PC-9 (cell line): ENCODE results near the gene CEBPB. TPM values are rescaled to one million over a fixed set of nuclear protein-coding genes. Genes with fewer than 3 reads are reported as not detected.
A peak's percentile ranks its signal among the peaks of the same experiment; 100 is the strongest.

ENCODE experiments used
- BruUV-seq: library from RNA; stranded (reverse); fragments of 400-500 nt; replicated peaks from 2 replicates; lab custom pipeline; 2021; lab: Mats Ljungman, UMichigan
- CTCF ChIA-PET: fragments of 300-600 bp; sonication (Branson Sonifier 250); formaldehyde crosslinking; loops from one replicate; lab custom pipeline; 2022; ENCODE audit warnings: antibody characterized with exemption; lab: Charles Lee
- POLR2A ChIA-PET: fragments of 300-600 bp; sonication (Branson Sonifier 250); formaldehyde crosslinking; loops from one replicate; lab custom pipeline; 2022; ENCODE audit warnings: antibody characterized with exemption; ENCODE audit not compliant: unreplicated experiment; lab: Charles Lee
- DNase-seq, 2 experiments: peaks; one replicate each; pipeline versions ENCODE4 v3.0.0 to v3.0.0-alpha.2; 2015 to 2022; ENCODE audit warnings: mixed read lengths in 1 of 2
- H2AFZ ChIP-seq: fragments of 200-600 bp; sonication (generic); 2 replicates; pipeline ENCODE4 v1.8.1; 2017; ENCODE audit warnings: antibody characterized with exemption
- H3F3A ChIP-seq: fragments of 200-600 bp; sonication (generic); 2 replicates; pipeline ENCODE4 v1.8.1; 2017; ENCODE audit warnings: antibody characterized with exemption, mild to moderate bottlenecking, low read depth; ENCODE audit not compliant: insufficient read depth
- H3K27ac ChIP-seq: fragments of 200-600 bp; sonication (generic); 2 replicates; pipeline ENCODE4 v1.6.1; 2016; ENCODE audit warnings: mixed run types
- H3K27me3 ChIP-seq: fragments of 200-600 bp; sonication (generic); 2 replicates; pipeline ENCODE4 v1.6.1; 2016; ENCODE audit warnings: low read depth, mixed run types; ENCODE audit not compliant: insufficient read depth
- H3K36me3 ChIP-seq: fragments of 200-600 bp; sonication (generic); 2 replicates; pipeline ENCODE4 v1.6.1; 2016; ENCODE audit warnings: low read depth, mixed run types
- H3K4me1 ChIP-seq: fragments of 200-600 bp; sonication (generic); replicated peaks from 2 replicates; pipeline ENCODE4 v1.6.1; 2016; ENCODE audit warnings: mixed run types; ENCODE audit not compliant: insufficient read depth
- H3K4me2 ChIP-seq: fragments of 200-600 bp; sonication (generic); 2 replicates; pipeline ENCODE4 v1.6.1; 2017; ENCODE audit warnings: mixed run types
- H3K4me3 ChIP-seq: fragments of 200-600 bp; sonication (generic); 2 replicates; pipeline ENCODE4 v1.6.1; 2016; ENCODE audit warnings: mixed run types
- H3K79me2 ChIP-seq: fragments of 200-600 bp; sonication (generic); 2 replicates; pipeline ENCODE4 v1.6.1; 2017; ENCODE audit warnings: low read depth, mixed run types
- H3K9me2 ChIP-seq: fragments of 200-600 bp; sonication (generic); 2 replicates; pipeline ENCODE4 v1.8.1; 2017; ENCODE audit warnings: mild to moderate bottlenecking; ENCODE audit not compliant: insufficient read depth
- H3K9me3 ChIP-seq: fragments of 200-600 bp; sonication (generic); 2 replicates; pipeline ENCODE4 v1.8.1; 2016; ENCODE audit warnings: low read depth; ENCODE audit not compliant: insufficient read depth
- H4K20me1 ChIP-seq: fragments of 200-600 bp; sonication (generic); 2 replicates; pipeline ENCODE4 v1.8.1; 2017; ENCODE audit not compliant: insufficient read depth
- EZH2 ChIP-seq: fragments of 200-600 bp; sonication (generic); IDR thresholded peaks from 2 replicates; pipeline ENCODE4 v1.8.0; 2017; ENCODE audit warnings: antibody characterized with exemption, low read depth
- intact Hi-C: fragments of 100-400 bp; cut with micrococcal nuclease; formaldehyde crosslinking; loops from one replicate; pipeline ENCODE4 v1.10.0; 2022; ENCODE audit not compliant: unreplicated experiment
- total RNA-seq: library from RNA; stranded (reverse); gene quantifications from 2 replicates; pipeline ENCODE4 v1.2.3, GENCODE V29; 2021
- TF ChIP-seq, protein P1 (sequence below): fragments of 200-600 bp; sonication (generic); conservative IDR thresholded peaks from 2 replicates; pipeline ENCODE4 v1.6.1; 2017; ENCODE audit warnings: mixed run types, antibody characterized with exemption, mild to moderate bottlenecking, moderate library complexity

Gene CEBPB
- total RNA-seq, 1 experiment from 2014 or later = 112 TPM

DNA sequence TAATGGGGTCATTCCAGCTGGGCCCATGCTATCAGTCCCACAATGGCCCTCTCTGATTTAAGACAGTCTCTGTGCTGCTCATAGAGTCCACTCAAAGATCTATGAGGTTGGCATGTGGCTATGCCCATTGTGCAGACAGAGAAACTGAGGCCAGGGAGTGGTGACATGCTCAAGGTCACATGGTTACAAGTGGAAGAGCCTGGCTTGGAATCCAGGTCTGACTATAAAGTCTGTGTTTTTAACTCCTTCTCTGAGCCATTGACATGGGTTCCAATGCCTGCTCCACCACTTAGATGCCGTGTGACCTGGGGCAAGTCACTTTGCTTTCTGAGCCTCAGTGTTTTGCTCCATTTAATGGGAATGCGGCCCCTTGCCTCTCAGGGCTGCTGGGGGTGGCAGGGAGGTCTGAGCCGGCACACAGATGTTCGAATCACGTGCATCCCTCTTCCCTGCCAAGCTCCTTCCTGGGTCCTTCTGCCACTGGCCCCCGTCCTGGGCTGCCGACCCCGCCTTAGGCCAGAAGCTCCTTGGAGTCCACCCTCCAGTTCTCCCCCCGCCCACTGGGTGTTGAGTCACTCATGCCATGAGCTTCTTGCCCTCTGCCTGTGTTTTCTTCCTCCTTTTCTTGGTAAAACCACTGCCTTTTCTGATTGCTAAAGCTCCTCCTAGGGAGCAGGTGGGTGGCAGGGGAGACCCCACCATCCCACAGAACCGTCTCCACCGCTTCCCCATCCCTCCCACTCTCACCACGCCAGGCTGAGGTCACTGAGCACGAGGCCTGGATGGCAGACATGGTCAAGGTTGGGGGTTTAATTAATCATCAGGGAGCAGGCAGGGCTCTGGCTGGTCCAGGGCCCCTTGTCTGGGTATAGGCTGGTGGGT is 35.7 kb downstream of the CEBPB start:
- Histone ChIP-seq H2AFZ (0 out of 2 replicates have a peak overlapping the region, but pooled peaks have one; percentile 41), H3K4me3 (no peak overlapping the region)

DNA sequence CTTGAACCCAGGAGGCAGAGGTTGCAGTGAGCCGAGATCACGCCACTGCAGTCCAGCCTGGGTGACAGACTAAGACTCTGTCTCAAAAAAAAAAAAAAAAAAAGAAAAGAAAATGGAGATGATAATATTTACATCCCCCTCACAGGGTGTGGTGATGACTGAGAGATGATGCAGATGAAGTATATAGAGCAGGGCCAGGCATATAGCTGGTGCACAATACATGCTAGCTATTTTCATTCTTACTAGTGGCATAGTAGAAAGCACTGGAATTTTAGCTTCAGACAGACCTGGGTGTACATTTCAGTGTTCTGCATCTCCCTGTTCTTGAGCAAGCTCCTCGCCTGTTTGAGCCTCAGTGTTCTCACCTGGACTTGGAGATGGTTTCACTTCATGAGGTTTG is 36.9 kb downstream of the CEBPB start:
- no TSS peak for BruUV-seq
- POLR2A ChIA-PET = interaction anchor here (0.7 kb wide), 1 partner anchor 131 kb away, joined by 9 read pairs; no protein-coding TSS in a partner anchor
- Histone ChIP-seq H3F3A (peaks cover 47% of the 10 kb centered on the region), H3K36me3 (no peaks in the 10 kb centered on the region), H3K27me3 (no peaks in the 10 kb centered on the region), H3K4me1 (peaks cover 68% of the 10 kb centered on the region), H3K9me3 (no peaks in the 10 kb centered on the region), H3K79me2 (no peaks in the 10 kb centered on the region; the same call in 1 of the 2 replicates), H3K4me3 (no peak overlapping the region), H3K27ac (no peak overlapping the region), H2AFZ (no peak overlapping the region), H3K4me2 (no peak overlapping the region), H4K20me1 (no peaks in the 10 kb centered on the region), H3K9me2 (no peaks in the 10 kb centered on the region)
- DNase-seq = no peak
- CTCF ChIA-PET = no interaction called here
- intact Hi-C loops = no loop called here
- TF ChIP-seq EZH2 = no peak
- TF ChIP-seq, protein P1, sequence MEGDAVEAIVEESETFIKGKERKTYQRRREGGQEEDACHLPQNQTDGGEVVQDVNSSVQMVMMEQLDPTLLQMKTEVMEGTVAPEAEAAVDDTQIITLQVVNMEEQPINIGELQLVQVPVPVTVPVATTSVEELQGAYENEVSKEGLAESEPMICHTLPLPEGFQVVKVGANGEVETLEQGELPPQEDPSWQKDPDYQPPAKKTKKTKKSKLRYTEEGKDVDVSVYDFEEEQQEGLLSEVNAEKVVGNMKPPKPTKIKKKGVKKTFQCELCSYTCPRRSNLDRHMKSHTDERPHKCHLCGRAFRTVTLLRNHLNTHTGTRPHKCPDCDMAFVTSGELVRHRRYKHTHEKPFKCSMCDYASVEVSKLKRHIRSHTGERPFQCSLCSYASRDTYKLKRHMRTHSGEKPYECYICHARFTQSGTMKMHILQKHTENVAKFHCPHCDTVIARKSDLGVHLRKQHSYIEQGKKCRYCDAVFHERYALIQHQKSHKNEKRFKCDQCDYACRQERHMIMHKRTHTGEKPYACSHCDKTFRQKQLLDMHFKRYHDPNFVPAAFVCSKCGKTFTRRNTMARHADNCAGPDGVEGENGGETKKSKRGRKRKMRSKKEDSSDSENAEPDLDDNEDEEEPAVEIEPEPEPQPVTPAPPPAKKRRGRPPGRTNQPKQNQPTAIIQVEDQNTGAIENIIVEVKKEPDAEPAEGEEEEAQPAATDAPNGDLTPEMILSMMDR = no peak

More for the DNA sequence above, 35.7 kb downstream of the CEBPB start:
- Histone ChIP-seq H3K9me2 (no peaks in the 10 kb centered on the region), H3K79me2 (no peaks in the 10 kb centered on the region; the same call in 1 of the 2 replicates), H3K36me3 (no peaks in the 10 kb centered on the region), H3K27me3 (no peaks in the 10 kb centered on the region), H3K27ac (peak overlapping the region; percentile 19; the same call in 1 of the 2 replicates), H3K4me1 (peaks cover 80% of the 10 kb centered on the region), H4K20me1 (no peaks in the 10 kb centered on the region), H3K9me3 (no peaks in the 10 kb centered on the region), H3F3A (peaks cover 57% of the 10 kb centered on the region), H3K4me2 (peak overlapping the region; percentile 57)
- POLR2A ChIA-PET = interaction anchor here (0.6 to 0.7 kb wide), 2 partner anchors 12 to 337 kb away, joined by 3 to 6 read pairs; no protein-coding TSS in a partner anchor
- TF ChIP-seq EZH2 = no peak
- TF ChIP-seq, protein P1 = no peak
- no peak for DNase-seq
- BruUV-seq = no TSS peak
- CTCF ChIA-PET = no interaction called here
- intact Hi-C loops = no loop called here

DNA sequence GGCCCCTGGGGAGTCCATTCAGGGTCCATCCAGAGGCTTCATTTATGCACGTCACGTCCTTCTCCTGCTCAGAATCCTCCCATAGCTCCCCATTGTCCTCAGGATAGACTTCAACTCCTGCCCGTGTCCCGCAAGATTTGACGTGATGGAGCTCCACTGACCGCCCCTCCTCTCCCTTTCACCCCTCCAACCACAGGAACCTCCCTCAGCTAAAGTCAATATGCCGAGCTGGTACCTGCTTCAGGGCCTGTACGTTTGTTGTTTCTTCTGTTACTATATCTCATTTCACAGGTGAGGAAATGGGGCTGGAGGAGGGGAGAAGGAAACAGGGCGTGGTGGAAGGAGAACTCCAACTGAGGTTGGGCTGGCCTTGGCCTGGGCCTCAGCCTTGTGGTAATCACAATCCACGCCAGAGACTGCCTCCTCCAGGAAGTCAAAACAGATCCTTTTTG is 38.6 kb downstream of the CEBPB start:
- CTCF ChIA-PET = interaction anchor here (0.5 kb wide), 1 partner anchor 226 kb away, joined by 6 read pairs; no protein-coding TSS in a partner anchor
- no peak overlapping the region for H2AFZ ChIP-seq
- peaks cover 51% of the 10 kb centered on the region for H3K4me1 ChIP-seq

More for the DNA sequence above, 38.6 kb downstream of the CEBPB start:
- Histone ChIP-seq H3K4me3 (no peak overlapping the region), H3K9me2 (no peaks in the 10 kb centered on the region), H3K79me2 (no peaks in the 10 kb centered on the region; the same call in 1 of the 2 replicates), H3K36me3 (no peaks in the 10 kb centered on the region), H3K4me2 (peak overlapping the region; percentile 31), H3K9me3 (no peaks in the 10 kb centered on the region), H3K27ac (peak overlapping the region; percentile 60), H4K20me1 (no peaks in the 10 kb centered on the region), H3F3A (peaks cover 33% of the 10 kb centered on the region), H3K27me3 (no peaks in the 10 kb centered on the region)
- TF ChIP-seq EZH2 = no peak
- TF ChIP-seq, protein P1 = no peak
- peak in 1 of 2 experiments; percentile 71 for DNase-seq
- POLR2A ChIA-PET = no interaction called here
- intact Hi-C loops = no loop called here
- no TSS peak for BruUV-seq
